A549 (cell line): ENCODE results near the gene EHD2. TPM values are rescaled to one million over a fixed set of nuclear protein-coding genes. Genes with fewer than 3 reads are reported as not detected.

Experiments
- ATAC-seq, 2 experiments: fragments of 200-7000 bp in 1 of 2; fragments of >200 bp in 1 of 2; cut with Nextera tagmentation in 1 of 2; cut with Tn5 transposase in 1 of 2; 3 replicates each; pipeline versions ENCODE4 v1.8.0 to v1.9.1; 2018 to 2020; ENCODE audit warnings: mild to moderate bottlenecking in 1 of 2, moderate library complexity in 1 of 2
- CTCF ChIA-PET: fragments of 300-600 bp; sonication (Branson Sonifier 250); formaldehyde crosslinking; extraction: SDS; loops from one replicate; lab custom pipeline; 2021; ENCODE audit warnings: antibody characterized with exemption, inconsistent platforms; lab: Yijun Ruan, JAX
- POLR2A ChIA-PET: fragments of 350-600 bp; formaldehyde crosslinking; extraction: SDS; loops from one replicate; lab custom pipeline; 2021; ENCODE audit warnings: antibody characterized with exemption, inconsistent platforms; lab: Yijun Ruan, JAX
- DNase-seq, 2 experiments: peaks; one replicate each; pipeline versions ENCODE4 v3.0.0 to v3.0.0-alpha.2; 2011 to 2016; ENCODE audit warnings: low read depth in 1 of 2, low spot score in 1 of 2
- FAIRE-seq: peaks from 2 replicates; lab custom pipeline; 2011; peaks lifted over from hg19 to GRCh38; lab: Jason Lieb, UNC
- H3K27ac ChIP-seq, 2 experiments: fragments of >200 bp; sonication (Bioruptor Twin); formaldehyde crosslinking; 3 replicates each; pipeline ENCODE4 v1.5.1; 2016 to 2017
- H3K4me1 ChIP-seq: fragments of >200 bp; sonication (Bioruptor Twin); formaldehyde crosslinking; 3 replicates; pipeline ENCODE4 v1.6.1; 2016
- H3K4me2 ChIP-seq: fragments of >200 bp; sonication (Bioruptor Twin); formaldehyde crosslinking; 3 replicates; pipeline ENCODE4 v1.6.1; 2016
- H3K4me3 ChIP-seq: fragments of >200 bp; sonication (Bioruptor Twin); formaldehyde crosslinking; 3 replicates; pipeline ENCODE4 v1.5.1; 2016
- H3K9me3 ChIP-seq: fragments of >200 bp; sonication (Bioruptor Twin); formaldehyde crosslinking; 3 replicates; pipeline ENCODE4 v1.6.1; 2016
- BCL3 ChIP-seq: fragments of >200 bp; sonication (Bioruptor Twin); formaldehyde crosslinking; IDR thresholded peaks from 3 replicates; pipeline ENCODE4 v1.6.1; 2016
- CBX2 ChIP-seq: fragments of 200-600 bp; sonication (generic); IDR thresholded peaks from 2 replicates; pipeline ENCODE4 v1.6.1; 2016; ENCODE audit warnings: low read depth, mild to moderate bottlenecking, borderline replicate concordance
- EHMT2 ChIP-seq: fragments of 200-600 bp; sonication (generic); IDR thresholded peaks from 2 replicates; pipeline ENCODE4 v1.6.1; 2016; ENCODE audit warnings: antibody characterized with exemption, low read depth, mild to moderate bottlenecking, moderate library complexity
- ESRRA ChIP-seq: fragments of 150-350 bp; IDR thresholded peaks from 2 replicates; pipeline ENCODE4 v1.6.1; 2014; ENCODE audit warnings: mild to moderate bottlenecking, low read length, borderline replicate concordance
- FOSB ChIP-seq: fragments of 250-450 bp; sonication (Bioruptor Pico); IDR thresholded peaks from 2 replicates; pipeline ENCODE4 v1.5.0; 2020; ENCODE audit warnings: mild to moderate bottlenecking, moderate library complexity
- FOSL2 ChIP-seq, 2 experiments: fragments of 450-650 bp in 1 of 2; fragments of >200 bp in 1 of 2; sonication (Bioruptor Twin) in 1 of 2; formaldehyde crosslinking; IDR thresholded peaks; 2 replicates each; pipeline versions ENCODE4 v1.5.0 to v1.6.1; 2016 to 2020; ENCODE audit warnings: mild to moderate bottlenecking in 1 of 2, moderate library complexity in 1 of 2
- HEYL ChIP-seq: fragments of 250-450 bp; sonication (Bioruptor Pico); IDR thresholded peaks from 2 replicates; pipeline ENCODE4 v1.8.0; 2021; ENCODE audit warnings: mild to moderate bottlenecking, moderate library complexity
- HOXB5 ChIP-seq: fragments of 250-450 bp; sonication (Bioruptor Pico); IDR thresholded peaks from 2 replicates; pipeline ENCODE4 v1.5.0; 2020; ENCODE audit warnings: mild to moderate bottlenecking, moderate library complexity
- MAZ ChIP-seq: fragments of 150-350 bp; IDR thresholded peaks from 2 replicates; pipeline ENCODE4 v1.6.1; 2014; ENCODE audit warnings: antibody characterized with exemption, low read depth, low read length, borderline replicate concordance
- MYC ChIP-seq: IDR thresholded peaks from 2 replicates; pipeline ENCODE4 v1.6.1; 2012; ENCODE audit warnings: mild to moderate bottlenecking, inconsistent platforms, low read length, improper control_type of control experiment, borderline replicate concordance
- NPAS2 ChIP-seq: fragments of 250-450 bp; sonication (Bioruptor Pico); IDR thresholded peaks from 2 replicates; pipeline ENCODE4 v1.8.0; 2022; ENCODE audit warnings: mild to moderate bottlenecking, moderate library complexity, borderline replicate concordance
- PBX3 ChIP-seq: IDR thresholded peaks from 2 replicates; pipeline ENCODE4 v1.6.1; 2012
- PHF8 ChIP-seq: fragments of 200-600 bp; sonication (generic); IDR thresholded peaks from 2 replicates; pipeline ENCODE4 v1.6.1; 2016; ENCODE audit warnings: low read depth, mild to moderate bottlenecking, antibody characterized with exemption, moderate library complexity, borderline replicate concordance
- POLR2A ChIP-seq: IDR thresholded peaks from 2 replicates; pipeline ENCODE4 v1.6.1; 2012; ENCODE audit warnings: mild to moderate bottlenecking, low read length
- POLR2AphosphoS2 ChIP-seq: conservative IDR thresholded peaks from 2 replicates; pipeline ENCODE4 v1.6.1; 2012; ENCODE audit warnings: low read length, improper control_type of control experiment, inconsistent platforms
- RAD21 ChIP-seq, 2 experiments: fragments of >200 bp in 1 of 2; sonication (Bioruptor Twin) in 1 of 2; formaldehyde crosslinking in 1 of 2; IDR thresholded peaks in 1 of 2; conservative IDR thresholded peaks in 1 of 2; 2 replicates in 1 of 2; 3 replicates in 1 of 2; pipeline ENCODE4 v1.6.1; 2012 to 2018; ENCODE audit warnings: inconsistent platforms in 1 of 2
- RNF2 ChIP-seq: fragments of 200-600 bp; sonication (generic); IDR thresholded peaks from 2 replicates; pipeline ENCODE4 v1.6.1; 2016; ENCODE audit warnings: low read depth, mild to moderate bottlenecking, antibody characterized with exemption, moderate library complexity, borderline replicate concordance
- TP53 ChIP-seq: fragments of 250-450 bp; sonication (Bioruptor Pico); IDR thresholded peaks from 2 replicates; pipeline ENCODE4 v1.5.0; 2021; ENCODE audit warnings: mild to moderate bottlenecking, moderate library complexity
- USF2 ChIP-seq: fragments of 450-650 bp; IDR thresholded peaks from 2 replicates; pipeline ENCODE4 v1.6.1; 2014; ENCODE audit warnings: antibody characterized with exemption
- ZFP36 ChIP-seq: fragments of 450-650 bp; IDR thresholded peaks from 2 replicates; pipeline ENCODE4 v1.6.1; 2014; ENCODE audit warnings: borderline replicate concordance; ENCODE audit not compliant: partially characterized antibody
- WGBS: methylation state at CpG from one replicate; pipeline ENCODE4 v1.1.6; 2017; ENCODE audit errors: missing lambda C conversion rate; 5-methylcytosine and 5-hydroxymethylcytosine counted together
- polyA plus RNA-seq, 4 experiments: library from polyadenylated mRNA; depleted of rRNA in 3 of 4; stranded (reverse); fragments of >200 nt; fragmentation: RNase III in 1 of 4; extraction: RNeasy Plus Mini Kit Qiagen cat#74134 plus additional on column Dnase treatment in 1 of 4; gene quantifications; 2 replicates in 3 of 4; 3 replicates in 1 of 4; pipeline ENCODE4 v1.2.3, GENCODE V29; 2011 to 2017

The EHD2 gene
- polyA plus RNA-seq, 2 of the 4 experiments (the other 2 are of a cell fraction) = 32.3 to 105 TPM

DNA sequence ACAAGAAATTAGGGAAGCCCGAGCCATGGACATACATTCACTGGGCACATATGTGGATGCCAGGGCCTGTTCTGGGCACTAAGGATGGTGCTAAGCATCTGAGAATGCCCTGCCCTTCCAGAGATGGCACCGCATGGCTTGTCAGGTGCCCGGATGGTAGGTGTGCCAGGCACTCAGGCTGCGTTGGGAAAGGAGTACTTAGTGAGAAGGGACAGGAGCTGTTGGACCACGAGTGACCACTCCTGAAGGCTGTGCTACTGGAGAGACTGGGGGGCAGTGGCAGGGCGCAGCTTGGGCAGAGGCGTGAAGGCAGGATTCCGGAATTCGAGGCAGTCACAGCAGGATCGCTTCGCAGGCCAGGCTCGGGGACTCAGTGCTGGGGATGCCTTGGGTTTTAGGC lies 38.0 kb upstream of the EHD2 start:
- ChIA-PET CTCF (interaction anchor here (0.8 to 1.7 kb wide), 4 partner anchors 18 to 191 kb away, joined by 3 to 5 read pairs (median 4); partner anchors contain the start of gene KPTN), POLR2A (no interaction called here)
- no peak for FAIRE-seq

DNA sequence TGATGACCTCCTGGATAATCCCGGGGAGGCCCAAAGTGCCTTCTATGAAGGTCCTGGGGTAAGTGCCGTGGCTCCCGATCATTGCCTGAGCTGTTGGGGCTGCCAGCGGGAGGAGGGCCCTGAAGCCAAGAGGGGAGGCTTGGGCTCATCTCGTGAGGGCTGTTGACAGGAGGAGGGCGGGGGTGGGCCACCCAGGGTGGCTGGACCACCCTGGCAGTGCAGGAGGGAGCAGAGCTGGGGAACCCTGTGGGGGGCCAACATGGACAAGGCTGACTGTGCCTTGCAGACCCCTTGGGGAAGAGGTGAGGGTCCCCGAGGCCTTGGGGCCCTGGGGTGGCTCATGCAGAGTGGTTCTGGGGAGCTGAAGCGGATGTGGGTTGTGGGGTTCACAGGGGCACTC lies 37.4 kb upstream of the EHD2 start:
- no peak overlapping the region for H3K4me2 ChIP-seq
- 81% methylated on average over 8 of the region's 8 CpGs for WGBS
- H3K27ac ChIP-seq = no peak overlapping the region
- TF ChIP-seq RAD21 (conservative IDR thresholded peaks at IDR 0.05 in 1 of 2, IDR thresholded peaks at IDR 0.05 in 1 of 2) = no peak
- no peak for TF ChIP-seq HOXB5 (CRISPR knock-in tag)
- no peak for TF ChIP-seq USF2
- TF ChIP-seq BCL3 = no peak
- TF ChIP-seq FOSB (CRISPR knock-in tag) = no peak
- no peak for TF ChIP-seq EHMT2
- no peak for TF ChIP-seq MYC
- no peak for TF ChIP-seq RNF2
- no peak for TF ChIP-seq HEYL (CRISPR knock-in tag)
- H3K4me1 ChIP-seq = no peaks in the 10 kb centered on the region
- POLR2A ChIA-PET = no interaction called here
- ATAC-seq (no peak), FAIRE-seq (no peak), DNase-seq (no peak)
- H3K4me3 ChIP-seq = no peak overlapping the region
- H3K9me3 ChIP-seq = no peaks in the 10 kb centered on the region
- CTCF ChIA-PET = interaction anchor here (0.8 to 2.9 kb wide), 3 partner anchors 17 to 24 kb away, joined by 3 to 9 read pairs (median 5); no protein-coding TSS in a partner anchor

More for the DNA sequence above, 38.0 kb upstream of the EHD2 start:
- Histone ChIP-seq H3K4me3 (no peak overlapping the region), H3K4me2 (no peak overlapping the region), H3K4me1 (no peaks in the 10 kb centered on the region), H3K27ac (no peak overlapping the region), H3K9me3 (no peaks in the 10 kb centered on the region)
- DNase-seq = no peak
- 93% methylated on average over 12 of the region's 12 CpGs for WGBS
- no peak; a peak in 1 of 6 replicates for ATAC-seq
- no peak for TF ChIP-seq CBX2

DNA sequence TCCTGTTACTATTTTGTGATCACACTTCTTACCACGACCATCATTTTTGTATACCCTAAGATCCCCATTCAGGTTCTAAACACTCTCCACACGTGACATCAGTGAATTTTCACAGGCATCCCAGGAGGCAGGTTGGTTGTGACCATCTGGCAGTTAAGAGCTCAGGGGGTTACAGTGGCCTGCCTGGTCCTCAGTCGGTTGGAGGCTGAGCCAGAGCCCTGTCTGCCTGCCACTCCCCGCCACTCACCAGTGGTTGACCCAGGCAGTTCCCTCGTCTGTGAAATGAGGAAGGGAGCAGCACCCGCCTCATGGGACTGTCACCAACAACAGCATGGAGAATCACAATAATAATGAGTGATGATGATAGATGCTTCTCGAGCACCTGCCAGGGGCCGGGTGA lies 36.4 kb upstream of the EHD2 start:
- no peak for FAIRE-seq
- POLR2A ChIA-PET = no interaction called here

More for the DNA sequence above, 36.4 kb upstream of the EHD2 start:
- H3K27ac ChIP-seq = no peak overlapping the region
- H3K4me1 ChIP-seq = no peaks in the 10 kb centered on the region
- TF ChIP-seq EHMT2 = no peak
- TF ChIP-seq PBX3 = no peak
- no peak for TF ChIP-seq NPAS2 (CRISPR knock-in tag)
- no peak for TF ChIP-seq MAZ
- TF ChIP-seq PHF8 = no peak
- no peak for TF ChIP-seq POLR2AphosphoS2
- no peak for TF ChIP-seq ZFP36
- TF ChIP-seq ESRRA = no peak
- no peak for TF ChIP-seq TP53 (CRISPR knock-in tag)
- no peak for TF ChIP-seq FOSL2 (IDR thresholded peaks at IDR 0.05)
- TF ChIP-seq FOSL2 (CRISPR knock-in tag; IDR thresholded peaks at IDR 0.05) = no peak
- TF ChIP-seq POLR2A = no peak
- no peak for DNase-seq
- 97% methylated on average over 8 of the region's 8 CpGs for WGBS
- ATAC-seq = no peak
- CTCF ChIA-PET = interaction anchor here (2.5 to 2.9 kb wide), 3 partner anchors 21 to 241 kb away, joined by 8 to 15 read pairs (median 9); partner anchors contain the start of gene NAPA
- no peak overlapping the region for H3K4me3 ChIP-seq
- H3K9me3 ChIP-seq = no peaks in the 10 kb centered on the region
- no peak overlapping the region for H3K4me2 ChIP-seq
